ENCODE data around the gene FMO2. TPM values are rescaled to one million over a fixed set of nuclear protein-coding genes. Genes with fewer than 3 reads are reported as not detected.
"Not testable (repeated sequence)": the region's sequence is repeated elsewhere in the genome, so short reads cannot be mapped to it uniquely, and the experiment has no call there.

Gene FMO2
- total RNA-seq, 1 donor from 2014 or later, result not detected

DNA sequence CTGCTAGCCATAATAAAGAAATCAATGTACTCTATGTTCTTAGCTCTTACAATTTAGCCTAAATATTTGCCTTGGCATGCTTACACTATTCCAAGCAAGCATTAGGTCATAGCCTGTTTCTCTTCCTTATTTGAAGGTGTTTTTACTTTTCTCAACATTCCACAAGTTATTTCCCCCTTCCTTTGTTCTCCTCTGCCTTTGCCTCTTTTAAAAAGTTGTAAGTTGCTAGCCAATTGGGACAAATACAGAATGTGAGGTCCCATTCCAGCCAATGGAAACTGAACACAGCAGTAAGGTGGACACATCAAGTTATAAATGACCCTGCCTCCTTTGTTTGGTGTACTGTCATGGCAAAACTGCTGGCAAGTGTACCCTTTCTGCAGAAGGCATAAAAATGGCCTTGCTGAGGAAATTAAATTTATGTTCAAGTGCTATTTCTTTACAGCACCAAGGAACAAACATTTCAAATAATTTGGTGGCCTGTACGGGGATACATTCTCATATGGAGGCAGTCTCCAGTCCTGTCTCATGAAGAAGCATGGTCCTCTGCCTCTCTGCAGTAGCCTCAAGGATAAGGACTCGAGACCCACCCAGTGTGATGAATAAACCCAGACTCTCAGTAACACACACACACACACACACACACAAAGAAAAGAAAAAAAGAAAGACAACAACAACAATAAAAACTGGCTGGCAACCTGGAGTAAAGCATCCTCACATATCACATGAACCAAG, 34.4 kb downstream of the FMO2 start:
- DNase-seq (ENCODE audit: low read depth), result peak; percentile 55

DNA sequence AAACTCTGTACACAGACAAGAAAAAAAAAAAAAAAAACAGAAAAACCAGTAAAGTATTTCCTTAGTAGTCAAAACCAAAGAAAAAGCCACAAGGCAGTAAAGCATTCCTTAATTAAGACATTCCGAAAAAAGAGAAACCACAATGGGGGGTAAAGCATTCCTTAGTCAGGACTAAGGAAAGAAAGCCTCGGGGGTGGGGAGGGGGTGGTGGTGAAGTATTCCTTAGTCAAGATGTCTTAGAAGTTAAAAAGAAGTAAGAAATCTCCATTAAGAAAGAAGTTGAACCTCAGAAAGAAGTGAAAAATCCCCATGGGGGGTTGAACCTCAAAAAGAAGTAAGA, 35.0 kb downstream of the FMO2 start:
- DNase-seq (ENCODE audit: low read depth), result peak; percentile 93

GRCh38 chr1:171220581-171221054, 35.5 kb downstream of the FMO2 start:
- no peak for DNase-seq (ENCODE audit: low read depth)

- peak; percentile 34 for DNase-seq (ENCODE audit: low read depth)
These were observed 36.8 kb downstream of the FMO2 start for GRCh38 chr1:171221665-171222591.

- DNase-seq (ENCODE audit: low read depth), result no peak
These were observed 37.8 kb downstream of the FMO2 start for GRCh38 chr1:171222936-171223335.

DNA sequence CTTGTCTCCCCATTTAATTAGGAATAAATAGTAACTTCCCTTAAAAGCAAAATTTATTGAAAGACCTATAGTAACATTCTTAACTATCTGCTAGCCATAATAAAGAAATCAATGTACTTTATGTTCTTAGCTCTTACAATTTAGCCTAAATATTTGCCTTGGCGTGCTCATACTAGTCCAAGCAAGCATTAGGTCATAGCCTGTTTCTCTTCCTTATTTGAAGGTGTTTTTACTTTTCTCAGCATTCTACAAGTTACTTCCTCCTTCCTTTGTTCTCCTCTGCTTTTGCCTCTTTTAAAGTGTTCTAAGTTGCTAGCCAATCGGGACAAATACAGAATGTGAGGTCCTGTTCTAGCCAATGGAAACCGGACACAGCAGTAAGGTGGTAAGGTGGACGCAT, 39.2 kb downstream of the FMO2 start:
- DNase-seq (ENCODE audit: low read depth), result not testable (repeated sequence)

DNA sequence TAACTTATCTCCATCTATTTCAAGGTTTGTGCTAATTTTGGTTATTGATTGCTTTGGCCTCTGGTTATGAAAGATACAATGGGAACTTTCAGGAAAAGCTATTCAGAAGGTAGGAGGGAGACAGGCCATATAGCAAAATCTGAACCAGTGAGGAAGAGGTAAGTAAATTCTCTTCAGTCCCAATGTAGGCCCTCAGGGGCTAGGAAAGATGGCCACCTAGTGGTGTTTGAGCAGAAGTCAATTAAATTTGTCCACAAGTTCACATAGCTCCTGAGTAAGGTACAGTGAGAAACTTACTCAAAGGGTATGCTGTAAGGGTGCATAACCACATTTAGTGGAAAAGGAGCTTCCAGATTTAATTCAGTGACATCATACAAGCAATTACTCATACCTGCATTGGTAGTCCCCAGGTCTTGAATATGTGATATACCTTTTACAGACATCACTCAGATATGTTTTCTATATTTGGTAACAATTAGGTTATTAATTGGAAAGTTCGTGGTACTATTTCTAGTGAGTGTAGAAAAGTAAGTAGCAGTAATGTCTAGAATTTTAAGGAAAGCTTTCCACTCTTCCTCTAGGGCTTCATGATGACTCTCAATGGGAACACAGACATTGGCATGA, 41.8 kb downstream of the FMO2 start:
- peak; percentile 73 for DNase-seq (ENCODE audit: low read depth)

- no peak for DNase-seq (ENCODE audit: low read depth)
These were observed 46.2 kb downstream of the FMO2 start for GRCh38 chr1:171231326-171231725.

GRCh38 chr1:171233183-171233582, 48.1 kb downstream of the FMO2 start:
- DNase-seq (ENCODE audit: low read depth), result no peak

DNA sequence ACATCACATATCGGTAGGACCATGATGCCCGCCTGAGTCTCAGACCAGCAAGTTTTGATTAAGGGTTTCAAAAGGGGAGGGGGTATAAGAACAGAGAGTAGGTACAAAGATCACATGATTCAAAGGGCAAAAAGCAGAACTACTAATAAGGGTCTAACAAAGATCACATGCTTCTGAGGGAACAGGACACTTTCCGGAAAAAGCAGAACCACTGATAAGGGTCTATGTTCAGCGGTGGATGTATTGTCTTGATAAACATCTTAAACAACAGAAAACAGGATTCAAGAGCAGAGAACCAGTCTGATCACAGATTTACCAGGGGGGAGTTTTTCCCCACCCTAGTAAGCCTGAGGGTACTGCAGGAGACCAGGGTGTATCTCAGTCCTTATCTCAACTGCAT, 51.1 kb downstream of the FMO2 start:
- DNase-seq (ENCODE audit: low read depth), result not testable (repeated sequence)

DNA sequence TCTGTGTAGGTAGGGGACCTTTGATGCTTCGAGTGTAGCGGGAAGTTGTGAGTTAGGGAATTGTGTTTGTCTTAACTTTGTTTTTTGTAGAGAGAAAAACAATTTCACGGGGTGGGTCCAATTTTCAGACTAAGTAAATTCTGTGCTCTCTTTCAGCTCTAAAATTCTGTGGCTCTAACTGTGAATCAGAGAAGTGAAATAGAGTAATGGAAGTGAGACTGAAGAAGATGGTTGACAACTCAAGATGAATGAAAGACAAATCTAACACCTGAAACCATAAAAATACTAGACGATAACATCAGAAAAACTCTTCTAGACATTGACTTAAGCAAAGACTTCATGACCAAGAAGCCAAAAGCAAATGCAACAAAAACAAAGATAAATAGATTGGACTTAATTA, 58.8 kb downstream of the FMO2 start:
- no peak for DNase-seq (ENCODE audit: low read depth)

DNA sequence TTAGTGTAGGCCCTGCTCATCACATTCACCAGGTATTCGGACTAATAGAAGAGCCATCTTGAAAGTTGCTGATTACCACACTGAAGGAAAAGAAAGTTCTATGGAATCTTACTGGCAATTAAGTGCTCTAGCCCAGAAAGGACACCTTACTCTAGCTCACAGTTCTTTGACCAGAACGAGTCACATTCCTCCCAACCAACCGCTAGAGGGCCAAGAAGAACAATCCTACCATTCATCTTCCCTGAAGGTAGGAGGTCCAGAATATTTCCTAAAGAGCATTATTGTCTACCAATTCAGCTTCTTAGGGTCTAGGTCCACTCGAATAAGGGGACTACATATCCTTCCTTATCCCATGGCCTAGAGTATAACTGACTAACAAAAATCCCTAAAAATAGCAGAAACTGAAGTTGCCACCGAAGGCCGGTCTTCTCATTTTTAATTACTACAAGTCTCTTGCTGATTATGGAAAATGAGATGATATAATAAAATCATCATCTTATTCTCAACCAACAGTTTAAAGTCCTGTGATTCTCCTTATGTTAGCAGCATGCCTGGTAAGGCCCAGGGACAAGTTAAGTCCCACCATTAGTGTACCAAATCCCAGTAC, 60.5 kb downstream of the FMO2 start:
- peak; percentile 59 for DNase-seq (ENCODE audit: low read depth)

- DNase-seq (ENCODE audit: low read depth), result peak; percentile 40
These were observed 62.4 kb downstream of the FMO2 start for GRCh38 chr1:171247501-171247900.

DNA sequence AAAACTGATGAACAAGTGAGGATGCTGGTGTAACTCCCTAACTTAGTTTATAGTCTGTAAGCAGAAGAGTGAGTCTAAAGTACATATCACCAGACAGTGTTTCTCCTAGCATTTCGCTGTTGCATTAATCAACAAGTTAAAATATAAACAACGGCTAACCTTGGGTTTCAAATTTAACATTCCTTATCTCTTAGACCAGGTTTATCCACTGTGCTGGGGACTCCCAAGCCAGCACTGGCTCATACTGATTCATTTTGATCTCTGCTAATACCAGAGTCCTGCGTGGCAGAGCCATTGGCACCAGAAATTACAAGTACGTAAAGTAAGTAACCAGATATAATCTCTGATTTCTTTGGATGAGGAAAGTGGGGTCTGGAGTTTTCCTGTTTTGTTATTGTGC, 63.2 kb downstream of the FMO2 start, which contains the start of gene FMO1:
Gene FMO1 (plus strand): TSS at position 193 of the 400 bp plus-strand sequence. CDS start 9,594 bp downstream, outside the sequence.
- no peak for DNase-seq (ENCODE audit: low read depth)

GRCh38 chr1:171248841-171249240, 63.7 kb downstream of the FMO2 start:
- no peak for DNase-seq (ENCODE audit: low read depth)

GRCh38 chr1:171250263-171250662, 65.2 kb downstream of the FMO2 start:
- DNase-seq (ENCODE audit: low read depth), result no peak

- peak; percentile 51 for DNase-seq (ENCODE audit: low read depth)
These were observed 66.2 kb downstream of the FMO2 start for GRCh38 chr1:171251042-171251951.

GRCh38 chr1:171251952-171252300, 66.8 kb downstream of the FMO2 start:
- no peak for DNase-seq (ENCODE audit: low read depth)

- DNase-seq (ENCODE audit: low read depth), result no peak
These were observed 67.4 kb downstream of the FMO2 start for GRCh38 chr1:171252482-171252881.

DNA sequence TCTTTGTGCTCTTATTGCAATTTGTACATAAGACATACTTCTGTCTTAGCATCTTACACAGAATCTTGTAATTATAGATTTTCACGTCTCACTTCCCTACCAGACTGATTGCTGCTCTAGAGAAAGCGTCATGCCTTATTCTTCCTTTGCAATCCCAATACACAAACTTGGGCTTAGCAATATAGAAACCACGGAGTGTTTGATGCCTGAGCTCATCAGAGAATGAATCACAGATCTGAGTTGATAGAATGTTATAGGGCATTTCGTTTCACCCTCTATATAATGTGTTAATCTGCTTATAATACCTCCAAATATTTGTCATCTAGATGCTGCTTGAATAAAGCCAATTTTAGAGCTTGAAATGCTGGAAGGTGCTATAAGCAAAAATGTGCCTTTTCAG, 69.8 kb downstream of the FMO2 start:
- DNase-seq (ENCODE audit: low read depth), result peak; percentile 32

Measured in renal cortical epithelial cell (primary cell).